HepG2 (cell line): ENCODE data around the gene ITGAE. TPM values are rescaled to one million over a fixed set of nuclear protein-coding genes. Genes with fewer than 3 reads are reported as not detected.

Source experiments
- ADNP ChIP-seq: sonication (generic); formaldehyde crosslinking; IDR thresholded peaks from 2 replicates; pipeline ENCODE4 v1.4.0; 2020; ENCODE audit warnings: missing genetic modification reagents
- GATA4 ChIP-seq: sonication (generic); IDR thresholded peaks from 2 replicates; pipeline ENCODE4 v1.6.1; 2016; ENCODE audit warnings: antibody characterized with exemption, low read depth, borderline replicate concordance
- KAT7 ChIP-seq: IDR thresholded peaks from 2 replicates; pipeline ENCODE4 v1.6.1; 2018; ENCODE audit warnings: borderline replicate concordance, missing compliant biosample characterization
- MAFK ChIP-seq, 2 experiments: IDR thresholded peaks in 1 of 2; conservative IDR thresholded peaks in 1 of 2; 2 replicates each; pipeline ENCODE4 v1.6.1; 2011; ENCODE audit warnings: improper control_type of control experiment in 2 of 2, low read length in 2 of 2
- MBD4 ChIP-seq: IDR thresholded peaks from 2 replicates; pipeline ENCODE4 v1.6.1; 2012; ENCODE audit warnings: low read length, inconsistent platforms, borderline replicate concordance
- MTA1 ChIP-seq: sonication (generic); formaldehyde crosslinking; IDR thresholded peaks from 2 replicates; pipeline ENCODE4 v1.4.0; 2020; ENCODE audit warnings: missing genetic modification reagents, mild to moderate bottlenecking, borderline replicate concordance
- NCOA1 ChIP-seq: sonication (generic); formaldehyde crosslinking; IDR thresholded peaks from 2 replicates; pipeline ENCODE4 v1.9.0; 2021; ENCODE audit warnings: missing genetic modification reagents
- NCOA5 ChIP-seq: sonication (generic); formaldehyde crosslinking; IDR thresholded peaks from 2 replicates; pipeline ENCODE4 v1.4.0; 2020; ENCODE audit warnings: missing genetic modification reagents
- REXO4 ChIP-seq: sonication (generic); formaldehyde crosslinking; IDR thresholded peaks from 2 replicates; pipeline ENCODE4 v1.8.0; 2022; ENCODE audit warnings: missing genetic modification reagents, mild to moderate bottlenecking, borderline replicate concordance
- SP1 ChIP-seq, 2 experiments: fragments of 450-650 bp in 1 of 2; sonication (generic) in 1 of 2; formaldehyde crosslinking in 1 of 2; IDR thresholded peaks; 2 replicates each; pipeline versions ENCODE4 v1.4.0 to v1.6.1; 2016 to 2020; ENCODE audit warnings: missing genetic modification reagents in 1 of 2
- ZIK1 ChIP-seq: sonication (generic); formaldehyde crosslinking; IDR thresholded peaks from 2 replicates; pipeline ENCODE4 v1.5.0; 2020; ENCODE audit warnings: mild to moderate bottlenecking, low read depth, missing genetic modification reagents, borderline replicate concordance
- ZNF180 ChIP-seq: sonication (generic); formaldehyde crosslinking; IDR thresholded peaks from 2 replicates; pipeline ENCODE4 v1.4.0; 2020; ENCODE audit warnings: low read depth, missing genetic modification reagents, borderline replicate concordance
- ZNF20 ChIP-seq: sonication (generic); formaldehyde crosslinking; IDR thresholded peaks from 2 replicates; pipeline ENCODE4 v1.4.0; 2020; ENCODE audit warnings: mild to moderate bottlenecking, moderate library complexity, missing genetic modification reagents
- ZNF451 ChIP-seq: sonication (generic); formaldehyde crosslinking; IDR thresholded peaks from 2 replicates; pipeline ENCODE4 v1.5.0; 2020; ENCODE audit warnings: mild to moderate bottlenecking, missing genetic modification reagents
- ZNF782 ChIP-seq: sonication (generic); formaldehyde crosslinking; IDR thresholded peaks from 2 replicates; pipeline ENCODE4 v1.4.0; 2020; ENCODE audit warnings: missing genetic modification reagents, mild to moderate bottlenecking, borderline replicate concordance
- ZSCAN29 ChIP-seq: sonication (generic); formaldehyde crosslinking; conservative IDR thresholded peaks from 2 replicates; pipeline ENCODE4 v1.4.0; 2020; ENCODE audit warnings: mild to moderate bottlenecking, missing genetic modification reagents
- polyA plus RNA-seq, 8 experiments: library from polyadenylated mRNA; depleted of rRNA in 3 of 8; stranded (reverse) in 7 of 8; unstranded in 1 of 8; fragments of >200 nt; fragmentation: Illumina TruSeq in 4 of 8; extraction: Trizol in 4 of 8; gene quantifications; 2 replicates each; pipeline versions ENCODE4 v1.2.1 to v1.2.3, GENCODE V29; 2011 to 2016; ENCODE audit warnings: low read depth in 4 of 8, missing spikeins in 1 of 8, mixed read lengths in 1 of 8; ENCODE audit not compliant: insufficient read depth in 1 of 8
- total RNA-seq, 5 experiments: library from RNA; depleted of rRNA; stranded (reverse); fragments of >200 nt; fragmentation: Illumina TruSeq; extraction: Trizol; gene quantifications; 2 replicates each; pipeline ENCODE4 v1.2.3, GENCODE V29; 2016; ENCODE audit warnings: low read depth in 1 of 5
- TF ChIP-seq, protein P1 (sequence below): sonication (generic); formaldehyde crosslinking; conservative IDR thresholded peaks from 2 replicates; pipeline ENCODE4 v1.8.0; 2022; ENCODE audit warnings: missing genetic modification reagents
- TF ChIP-seq, protein P2 (sequence below): IDR thresholded peaks from 2 replicates; pipeline ENCODE4 v1.6.1; 2016; ENCODE audit warnings: low read depth, borderline replicate concordance
- TF ChIP-seq, protein P3 (sequence below): sonication (generic); IDR thresholded peaks from 2 replicates; pipeline ENCODE4 v1.6.1; 2016; ENCODE audit warnings: low read depth, borderline replicate concordance
- TF ChIP-seq, protein P4 (sequence below): sonication (generic); formaldehyde crosslinking; IDR thresholded peaks from 2 replicates; pipeline ENCODE4 v1.4.0; 2020; ENCODE audit warnings: missing genetic modification reagents, borderline replicate concordance
- TF ChIP-seq, protein P5 (sequence below): IDR thresholded peaks from 2 replicates; pipeline ENCODE4 v1.6.1; 2016; ENCODE audit warnings: low read depth

Gene ITGAE
- total and polyA plus RNA-seq, 2 of the 13 experiments (the other 11 are each of a cell fraction or from before 2014, with no cell fraction given): 42.3 to 49.0 TPM

DNA sequence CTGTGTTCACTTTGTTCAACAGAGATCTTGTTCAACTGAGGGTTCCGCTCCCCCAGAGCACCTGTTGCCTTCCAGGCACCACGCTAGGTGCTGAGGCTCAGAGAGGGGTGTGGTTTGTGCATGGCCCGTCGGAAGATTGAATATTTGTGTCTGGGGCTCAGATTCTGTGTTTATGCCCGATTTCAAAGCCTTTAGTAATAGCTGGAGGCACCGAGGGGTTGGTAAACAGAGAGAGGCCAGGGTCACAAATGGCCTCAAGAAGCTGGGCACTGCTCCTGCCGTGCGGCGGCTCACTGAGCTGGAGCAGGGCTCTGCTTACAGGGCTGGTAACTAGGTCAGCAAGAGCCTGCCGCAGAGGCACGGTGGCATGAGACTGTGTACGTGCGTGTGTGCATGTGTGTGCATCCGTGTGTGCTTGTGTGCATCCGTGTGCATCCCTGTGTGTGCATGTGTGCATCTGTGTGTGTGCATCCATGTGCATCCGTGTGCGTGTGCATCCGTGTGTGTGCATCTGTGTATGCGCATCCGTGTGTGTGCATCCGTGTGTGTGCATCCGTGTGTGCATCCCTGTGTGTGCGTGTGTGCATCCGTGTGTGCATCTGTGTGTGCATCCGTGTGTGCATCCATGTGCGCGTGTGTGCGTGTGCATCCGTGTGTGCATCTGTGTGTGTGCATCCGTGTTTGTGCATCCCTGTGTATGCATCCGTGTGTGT is 5.4 kb downstream of the ITGAE start (continued):
- TF ChIP-seq, protein P1, sequence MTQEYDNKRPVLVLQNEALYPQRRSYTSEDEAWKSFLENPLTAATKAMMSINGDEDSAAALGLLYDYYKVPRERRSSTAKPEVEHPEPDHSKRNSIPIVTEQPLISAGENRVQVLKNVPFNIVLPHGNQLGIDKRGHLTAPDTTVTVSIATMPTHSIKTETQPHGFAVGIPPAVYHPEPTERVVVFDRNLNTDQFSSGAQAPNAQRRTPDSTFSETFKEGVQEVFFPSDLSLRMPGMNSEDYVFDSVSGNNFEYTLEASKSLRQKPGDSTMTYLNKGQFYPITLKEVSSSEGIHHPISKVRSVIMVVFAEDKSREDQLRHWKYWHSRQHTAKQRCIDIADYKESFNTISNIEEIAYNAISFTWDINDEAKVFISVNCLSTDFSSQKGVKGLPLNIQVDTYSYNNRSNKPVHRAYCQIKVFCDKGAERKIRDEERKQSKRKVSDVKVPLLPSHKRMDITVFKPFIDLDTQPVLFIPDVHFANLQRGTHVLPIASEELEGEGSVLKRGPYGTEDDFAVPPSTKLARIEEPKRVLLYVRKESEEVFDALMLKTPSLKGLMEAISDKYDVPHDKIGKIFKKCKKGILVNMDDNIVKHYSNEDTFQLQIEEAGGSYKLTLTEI (CRISPR knock-in tag): no peak
- TF ChIP-seq, protein P2, sequence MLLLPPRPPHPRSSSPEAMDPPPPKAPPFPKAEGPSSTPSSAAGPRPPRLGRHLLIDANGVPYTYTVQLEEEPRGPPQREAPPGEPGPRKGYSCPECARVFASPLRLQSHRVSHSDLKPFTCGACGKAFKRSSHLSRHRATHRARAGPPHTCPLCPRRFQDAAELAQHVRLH: no peak; the same call in 1 of the 2 replicates
- no peak for TF ChIP-seq SP1 (IDR thresholded peaks at IDR 0.05)
- no peak for TF ChIP-seq SP1 (CRISPR knock-in tag; IDR thresholded peaks at IDR 0.05)
- TF ChIP-seq, protein P3, sequence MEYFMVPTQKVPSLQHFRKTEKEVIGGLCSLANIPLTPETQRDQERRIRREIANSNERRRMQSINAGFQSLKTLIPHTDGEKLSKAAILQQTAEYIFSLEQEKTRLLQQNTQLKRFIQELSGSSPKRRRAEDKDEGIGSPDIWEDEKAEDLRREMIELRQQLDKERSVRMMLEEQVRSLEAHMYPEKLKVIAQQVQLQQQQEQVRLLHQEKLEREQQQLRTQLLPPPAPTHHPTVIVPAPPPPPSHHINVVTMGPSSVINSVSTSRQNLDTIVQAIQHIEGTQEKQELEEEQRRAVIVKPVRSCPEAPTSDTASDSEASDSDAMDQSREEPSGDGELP: peak; percentile 52; the same call in 1 of the 2 replicates
- TF ChIP-seq, protein P4, sequence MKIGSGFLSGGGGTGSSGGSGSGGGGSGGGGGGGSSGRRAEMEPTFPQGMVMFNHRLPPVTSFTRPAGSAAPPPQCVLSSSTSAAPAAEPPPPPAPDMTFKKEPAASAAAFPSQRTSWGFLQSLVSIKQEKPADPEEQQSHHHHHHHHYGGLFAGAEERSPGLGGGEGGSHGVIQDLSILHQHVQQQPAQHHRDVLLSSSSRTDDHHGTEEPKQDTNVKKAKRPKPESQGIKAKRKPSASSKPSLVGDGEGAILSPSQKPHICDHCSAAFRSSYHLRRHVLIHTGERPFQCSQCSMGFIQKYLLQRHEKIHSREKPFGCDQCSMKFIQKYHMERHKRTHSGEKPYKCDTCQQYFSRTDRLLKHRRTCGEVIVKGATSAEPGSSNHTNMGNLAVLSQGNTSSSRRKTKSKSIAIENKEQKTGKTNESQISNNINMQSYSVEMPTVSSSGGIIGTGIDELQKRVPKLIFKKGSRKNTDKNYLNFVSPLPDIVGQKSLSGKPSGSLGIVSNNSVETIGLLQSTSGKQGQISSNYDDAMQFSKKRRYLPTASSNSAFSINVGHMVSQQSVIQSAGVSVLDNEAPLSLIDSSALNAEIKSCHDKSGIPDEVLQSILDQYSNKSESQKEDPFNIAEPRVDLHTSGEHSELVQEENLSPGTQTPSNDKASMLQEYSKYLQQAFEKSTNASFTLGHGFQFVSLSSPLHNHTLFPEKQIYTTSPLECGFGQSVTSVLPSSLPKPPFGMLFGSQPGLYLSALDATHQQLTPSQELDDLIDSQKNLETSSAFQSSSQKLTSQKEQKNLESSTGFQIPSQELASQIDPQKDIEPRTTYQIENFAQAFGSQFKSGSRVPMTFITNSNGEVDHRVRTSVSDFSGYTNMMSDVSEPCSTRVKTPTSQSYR (CRISPR knock-in tag): 0 out of 2 replicates have a peak, but pooled peaks have one; percentile 16
- no peak for TF ChIP-seq REXO4 (CRISPR knock-in tag)
- TF ChIP-seq MAFK (conservative IDR thresholded peaks at IDR 0.05 in 1 of 2, IDR thresholded peaks at IDR 0.05 in 1 of 2; ENCODE audit: low read length in 2 of 2): no peak
- no peak for TF ChIP-seq KAT7 (CRISPR knock-in tag)
- TF ChIP-seq GATA4: no peak
- TF ChIP-seq ZNF20 (CRISPR knock-in tag): no peak
- no peak for TF ChIP-seq MBD4
- TF ChIP-seq, protein P5, sequence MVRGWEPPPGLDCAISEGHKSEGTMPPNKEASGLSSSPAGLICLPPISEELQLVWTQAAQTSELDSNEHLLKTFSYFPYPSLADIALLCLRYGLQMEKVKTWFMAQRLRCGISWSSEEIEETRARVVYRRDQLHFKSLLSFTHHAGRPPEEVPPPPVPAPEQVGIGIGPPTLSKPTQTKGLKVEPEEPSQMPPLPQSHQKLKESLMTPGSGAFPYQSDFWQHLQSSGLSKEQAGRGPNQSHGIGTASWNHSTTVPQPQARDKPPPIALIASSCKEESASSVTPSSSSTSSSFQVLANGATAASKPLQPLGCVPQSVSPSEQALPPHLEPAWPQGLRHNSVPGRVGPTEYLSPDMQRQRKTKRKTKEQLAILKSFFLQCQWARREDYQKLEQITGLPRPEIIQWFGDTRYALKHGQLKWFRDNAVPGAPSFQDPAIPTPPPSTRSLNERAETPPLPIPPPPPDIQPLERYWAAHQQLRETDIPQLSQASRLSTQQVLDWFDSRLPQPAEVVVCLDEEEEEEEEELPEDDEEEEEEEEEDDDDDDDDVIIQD (CRISPR knock-in tag): no peak
- TF ChIP-seq ADNP (CRISPR knock-in tag): no peak
- TF ChIP-seq ZNF180 (CRISPR knock-in tag): no peak
- TF ChIP-seq NCOA5 (CRISPR knock-in tag): no peak
- no peak for TF ChIP-seq NCOA1
- TF ChIP-seq MTA1 (CRISPR knock-in tag): peak; percentile 53; the same call in 1 of the 2 replicates
- TF ChIP-seq ZNF451: peak; percentile 76; the same call in 1 of the 2 replicates
- TF ChIP-seq ZSCAN29 (CRISPR knock-in tag): peak; percentile 48
- peak; percentile 83; the same call in 1 of the 2 replicates for TF ChIP-seq ZIK1
- TF ChIP-seq ZNF782 (CRISPR knock-in tag): no peak
